HG02938 (cell line): ENCODE measurements around the gene GRPEL2.

Experiments
- ATAC-seq: cut with Tn5 transposase; IDR thresholded peaks from one replicate; pipeline ENCODE4 v1.9.1; 2021; ENCODE audit warnings: mild to moderate bottlenecking, moderate library complexity; ENCODE audit not compliant: unreplicated experiment

GRPEL2 gene

DNA sequence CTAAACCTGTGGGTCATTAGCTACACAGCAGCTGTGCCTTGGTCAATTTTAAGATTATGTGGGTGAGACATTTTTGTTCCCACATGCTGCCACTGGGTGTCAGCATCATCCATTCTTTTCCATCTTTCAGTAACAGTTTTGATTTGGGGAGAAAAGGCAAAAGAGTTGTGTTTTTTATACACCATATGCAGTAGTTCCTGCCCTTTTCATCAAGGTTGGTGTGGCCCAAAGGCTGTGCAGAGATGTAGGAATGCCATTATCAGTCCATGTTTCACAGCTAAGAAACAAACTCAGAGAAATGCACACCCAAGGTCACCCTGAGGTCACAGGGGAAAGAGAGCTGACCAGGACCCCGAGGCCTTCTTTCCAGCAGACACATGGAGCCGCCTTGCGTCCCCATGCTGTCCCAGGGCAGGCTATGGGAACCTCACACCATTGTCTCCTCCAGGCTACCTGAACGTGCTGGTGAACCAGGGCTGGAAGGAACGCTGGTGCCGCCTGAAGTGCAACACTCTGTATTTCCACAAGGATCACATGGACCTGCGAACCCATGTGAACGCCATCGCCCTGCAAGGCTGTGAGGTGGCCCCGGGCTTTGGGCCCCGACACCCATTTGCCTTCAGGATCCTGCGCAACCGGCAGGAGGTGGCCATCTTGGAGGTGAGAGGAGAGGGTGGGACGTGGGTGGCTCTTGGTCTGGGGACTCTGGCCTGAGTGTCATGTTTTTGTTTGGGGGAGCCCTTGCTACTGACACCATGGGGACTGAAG is 27.8 kb upstream of the GRPEL2 start:
- ATAC-seq = peak; percentile 59

GRCh38 chr5:149319174-149319573 is 26.1 kb upstream of the GRPEL2 start:
- no peak for ATAC-seq

- no peak for ATAC-seq
These were observed 24.4 kb upstream of the GRPEL2 start for GRCh38 chr5:149320791-149321330.

DNA sequence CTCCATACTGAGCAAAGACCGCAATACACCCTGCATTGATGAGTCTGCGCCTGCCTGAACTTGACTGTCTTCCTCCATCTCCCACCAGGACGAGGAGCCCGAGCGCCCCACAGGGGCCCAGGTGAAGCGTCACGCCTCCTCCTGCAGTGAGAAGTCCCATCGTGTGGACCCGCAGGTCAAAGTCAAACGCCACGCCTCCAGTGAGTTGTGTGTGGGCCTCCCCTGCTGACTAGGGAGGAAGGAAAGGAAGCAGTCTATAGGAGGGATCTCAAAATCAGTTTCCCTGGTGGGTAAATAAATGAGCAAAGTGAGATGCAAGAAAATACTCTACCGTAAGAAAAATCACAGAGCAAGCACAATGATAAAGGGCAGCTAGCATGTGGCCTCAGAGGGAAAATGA is 22.8 kb upstream of the GRPEL2 start:
- no peak for ATAC-seq

- no peak for ATAC-seq
These were observed 22.1 kb upstream of the GRPEL2 start for GRCh38 chr5:149323210-149323609.

DNA sequence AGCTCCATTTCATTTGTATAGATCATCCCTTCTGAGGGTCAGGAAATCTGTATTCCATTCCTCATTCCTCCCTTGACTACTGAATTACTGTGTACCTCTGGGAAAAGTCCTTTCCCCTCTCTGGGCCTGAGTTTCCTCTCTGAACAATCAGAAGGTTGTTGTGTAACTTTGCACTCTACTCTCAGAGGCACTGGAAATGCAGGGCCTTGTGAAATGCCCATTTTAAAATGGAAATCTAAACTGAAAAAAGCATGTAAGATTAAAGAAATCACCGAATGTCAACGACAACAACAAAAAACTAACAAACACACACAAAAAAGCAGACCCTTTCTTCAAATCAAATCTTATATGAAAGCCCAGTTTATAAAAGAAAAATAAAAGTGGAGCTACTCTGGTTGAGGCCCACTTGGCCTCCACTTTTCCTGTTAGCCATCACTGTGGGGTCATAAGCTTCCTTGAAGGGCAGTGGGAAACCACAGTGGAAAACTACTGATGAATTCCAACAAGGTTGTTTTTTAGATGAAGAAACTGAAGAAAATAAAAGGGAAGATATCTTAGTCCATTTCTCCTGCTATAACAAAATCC is 21.6 kb upstream of the GRPEL2 start:
- no peak for ATAC-seq

- ATAC-seq = no peak
These were observed 20.7 kb upstream of the GRPEL2 start for GRCh38 chr5:149324641-149325040.

GRCh38 chr5:149325166-149325735 is 20.0 kb upstream of the GRPEL2 start:
- no peak for ATAC-seq

DNA sequence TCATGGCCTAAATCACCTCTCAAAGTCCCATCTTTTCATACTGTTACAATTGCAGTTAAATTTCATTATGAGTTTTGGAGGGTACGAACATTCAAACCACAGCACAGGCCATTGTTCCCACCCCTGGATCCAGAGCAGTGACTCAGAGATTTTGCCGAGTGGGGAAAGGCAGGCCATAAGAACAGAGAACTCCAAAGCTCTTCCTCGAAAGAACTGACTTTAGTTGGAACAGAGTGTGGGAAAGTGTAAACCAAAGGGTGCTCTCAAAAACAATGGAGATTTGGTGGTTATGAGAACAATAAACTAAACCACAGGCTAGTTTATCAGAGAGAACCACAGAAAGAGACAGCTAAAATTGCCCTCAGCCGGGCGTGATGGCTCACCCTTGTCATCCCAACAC is 19.4 kb upstream of the GRPEL2 start:
- ATAC-seq = no peak

DNA sequence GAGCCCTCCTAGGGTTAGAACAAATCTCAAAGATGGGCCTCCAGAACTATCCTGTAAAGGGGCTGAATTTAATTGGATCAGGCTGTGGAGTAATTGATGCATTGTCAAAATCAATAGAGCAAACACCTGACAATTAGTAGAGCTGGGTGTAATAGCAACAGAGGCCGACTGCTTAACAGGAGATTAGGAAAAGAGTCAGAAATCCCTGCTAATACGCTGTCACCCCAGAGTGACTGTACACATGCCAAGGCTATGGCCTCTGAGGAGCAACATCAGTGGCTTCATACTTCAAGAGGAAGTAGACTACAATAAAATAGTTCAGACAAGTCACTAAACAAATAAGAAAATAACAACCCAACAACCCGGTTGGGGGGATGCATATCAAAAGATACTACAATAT is 18.7 kb upstream of the GRPEL2 start:
- ATAC-seq = no peak

GRCh38 chr5:149328177-149328576 is 17.1 kb upstream of the GRPEL2 start:
- no peak for ATAC-seq

DNA sequence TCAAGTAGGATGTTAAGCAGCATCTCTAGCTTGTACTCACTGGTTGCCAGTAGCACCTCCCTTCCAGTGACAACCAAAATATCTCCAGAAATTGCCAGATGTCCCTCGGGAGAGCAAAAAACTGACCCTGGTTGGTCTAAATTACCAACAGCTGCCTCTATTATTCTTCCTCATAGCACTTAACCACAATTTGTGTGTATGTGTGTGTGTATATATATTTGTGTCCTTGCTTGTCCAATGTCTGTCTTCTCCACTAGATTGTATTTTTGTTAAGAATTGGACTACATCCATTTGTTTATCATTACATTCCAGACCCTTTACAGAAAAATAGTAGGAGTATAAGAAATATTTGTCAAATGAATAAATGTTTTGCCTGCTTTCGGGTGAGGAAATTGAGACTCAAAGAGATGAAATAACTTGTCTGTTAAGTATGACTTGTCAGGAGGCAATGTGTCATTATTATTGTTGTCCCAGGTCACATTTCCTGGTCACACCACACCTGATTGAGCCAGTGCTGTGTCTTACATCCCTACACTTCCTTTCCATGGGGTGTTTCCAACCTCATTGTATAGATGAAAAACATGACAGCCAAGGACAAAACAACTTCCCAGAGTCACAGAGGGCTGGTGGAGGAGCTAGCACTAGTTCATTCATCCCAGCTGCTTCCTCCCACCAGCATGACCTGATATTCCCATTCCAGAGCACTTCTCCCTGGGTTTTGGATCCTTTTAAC is 11.4 kb upstream of the GRPEL2 start:
- no peak for ATAC-seq

DNA sequence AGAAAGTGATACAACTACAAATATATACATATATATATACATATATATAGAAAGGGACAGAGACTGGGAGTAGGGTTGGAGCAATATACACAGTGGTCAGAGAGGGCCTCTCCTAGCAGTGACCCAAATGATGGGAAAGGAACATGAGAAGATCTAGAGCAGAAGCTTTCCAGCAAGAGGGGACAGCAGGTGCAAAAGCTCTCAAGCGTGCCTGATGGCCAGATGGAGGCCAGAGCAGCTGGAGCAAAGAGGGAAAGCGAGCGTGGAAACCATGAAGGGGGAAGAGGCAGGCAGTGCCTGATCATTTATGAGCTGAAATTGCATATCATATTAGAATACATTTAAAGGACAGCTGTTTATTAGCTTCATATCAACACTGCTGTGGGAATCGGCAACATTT is 7.6 kb upstream of the GRPEL2 start:
- no peak for ATAC-seq

GRCh38 chr5:149338364-149338763 is 6.9 kb upstream of the GRPEL2 start:
- no peak for ATAC-seq

DNA sequence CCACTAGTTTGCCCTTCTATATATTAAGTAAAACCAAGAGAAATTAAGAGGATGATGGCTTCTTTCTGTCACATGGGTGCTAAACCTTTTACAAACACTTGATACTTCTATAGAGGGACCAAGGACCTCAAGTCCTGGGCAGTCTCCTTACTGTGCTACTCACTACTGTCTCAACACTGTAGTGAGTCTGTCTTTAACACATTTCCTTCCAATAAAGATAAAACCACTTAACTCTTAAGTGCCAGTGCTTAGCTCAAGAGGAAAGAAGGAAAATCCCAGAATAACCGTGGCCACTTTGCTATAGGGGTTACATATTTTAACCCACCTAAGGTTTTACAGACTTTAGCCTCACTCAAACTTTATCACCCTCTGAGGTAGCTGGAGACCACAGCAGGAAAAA is 4.4 kb upstream of the GRPEL2 start:
- ATAC-seq = no peak

- no peak for ATAC-seq
These were observed 3.4 kb upstream of the GRPEL2 start for GRCh38 chr5:149341876-149342275.

DNA sequence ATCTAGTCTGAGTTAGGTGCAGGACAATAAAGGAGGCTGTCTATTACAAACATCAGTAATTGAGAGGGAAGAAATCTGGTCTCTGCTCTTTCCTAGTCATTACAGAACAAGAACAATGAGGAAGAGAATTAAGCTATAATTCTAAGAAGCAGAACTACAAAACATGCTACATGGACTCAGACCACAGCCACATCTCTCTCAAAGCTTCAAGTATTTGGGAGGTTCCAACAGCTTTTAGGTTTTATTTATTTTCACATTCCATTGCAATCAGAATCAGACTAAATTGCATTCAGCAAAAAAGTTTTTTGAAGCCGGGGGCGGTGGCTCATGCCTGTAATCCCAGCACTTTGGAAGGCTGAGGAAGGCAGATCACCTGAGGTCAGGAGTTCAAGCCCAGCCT is 1.1 kb upstream of the GRPEL2 start:
- ATAC-seq = no peak

GRCh38 chr5:149345892-149346222 is 558 bp downstream of the GRPEL2 start:
- ATAC-seq = peak; percentile 1

DNA sequence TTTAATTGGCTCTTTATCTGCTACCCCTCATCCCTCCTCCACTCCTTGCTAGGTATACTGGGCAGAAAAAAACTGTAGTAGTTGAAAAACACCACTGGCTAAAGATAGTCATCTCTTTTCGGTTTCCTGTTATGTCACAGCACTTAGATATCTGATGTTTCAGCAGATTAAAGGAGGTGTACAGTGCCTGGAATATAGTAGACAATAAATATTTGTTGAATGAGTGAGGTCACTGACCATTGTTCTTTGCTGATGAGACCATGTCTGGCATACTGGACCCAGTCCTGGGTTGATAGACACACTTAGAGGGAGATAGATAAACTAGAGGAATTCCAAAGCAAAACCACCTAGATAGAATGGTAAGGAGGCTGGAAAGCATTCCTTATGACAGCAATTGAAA is 3.2 kb downstream of the GRPEL2 start:
- ATAC-seq = no peak

DNA sequence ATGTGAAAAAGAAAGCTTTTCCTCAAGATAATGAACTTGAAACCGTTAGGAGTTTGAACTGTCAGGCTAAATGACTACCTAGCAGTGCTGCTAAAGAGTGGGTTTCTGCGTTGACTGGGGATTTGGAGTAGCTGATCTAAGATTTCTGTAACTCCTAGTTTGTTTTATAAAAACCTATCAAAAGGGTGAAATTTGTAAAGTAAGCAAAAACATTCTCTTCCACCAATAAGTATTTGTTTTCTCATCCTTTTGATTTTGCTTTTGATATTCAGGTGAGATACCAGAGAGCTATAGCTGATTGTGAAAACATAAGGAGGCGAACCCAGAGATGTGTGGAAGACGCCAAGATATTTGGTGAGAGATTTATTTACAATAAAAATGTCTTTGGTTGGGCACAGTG is 4.1 kb downstream of the GRPEL2 start:
- no peak for ATAC-seq

- ATAC-seq = no peak
These were observed 6.9 kb downstream of the GRPEL2 start for GRCh38 chr5:149352169-149352568.

- ATAC-seq = no peak
These were observed 8.6 kb downstream of the GRPEL2 start for GRCh38 chr5:149353911-149354310.
